Activated T-cell treated with anti-CD3 and anti-CD28 coated beads, Interleukin-2, amount 50 U/mL, for 1 hour (primary cell): ENCODE results near the gene EXT2.

ENCODE experiments used
- DNase-seq: peaks from one replicate; pipeline ENCODE4 v3.0.0-alpha.2; 2020

EXT2 gene

GRCh38 chr11:44248109-44248508, 152.6 kb downstream of the EXT2 start:
- DNase-seq, result no peak

DNA sequence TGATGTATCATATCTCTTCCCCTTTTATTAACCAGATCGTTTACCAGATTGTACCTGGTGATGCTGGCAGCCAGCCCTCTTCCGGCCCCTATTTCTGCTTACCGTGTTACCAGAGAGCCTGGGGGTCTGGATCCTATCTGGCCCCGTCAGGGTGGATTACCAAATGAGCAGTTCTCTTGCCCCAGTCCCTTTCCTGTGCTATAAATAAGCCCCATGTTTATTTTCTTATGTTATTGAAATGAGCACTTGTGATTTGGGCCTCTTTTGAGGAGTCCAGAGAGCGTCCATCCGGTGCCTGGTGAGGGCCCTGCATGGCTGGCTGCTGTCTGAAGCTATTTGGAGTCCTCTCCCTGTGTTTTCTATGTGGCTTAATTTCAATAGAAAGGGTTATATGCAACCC, 154.9 kb downstream of the EXT2 start:
- DNase-seq, result no peak

DNA sequence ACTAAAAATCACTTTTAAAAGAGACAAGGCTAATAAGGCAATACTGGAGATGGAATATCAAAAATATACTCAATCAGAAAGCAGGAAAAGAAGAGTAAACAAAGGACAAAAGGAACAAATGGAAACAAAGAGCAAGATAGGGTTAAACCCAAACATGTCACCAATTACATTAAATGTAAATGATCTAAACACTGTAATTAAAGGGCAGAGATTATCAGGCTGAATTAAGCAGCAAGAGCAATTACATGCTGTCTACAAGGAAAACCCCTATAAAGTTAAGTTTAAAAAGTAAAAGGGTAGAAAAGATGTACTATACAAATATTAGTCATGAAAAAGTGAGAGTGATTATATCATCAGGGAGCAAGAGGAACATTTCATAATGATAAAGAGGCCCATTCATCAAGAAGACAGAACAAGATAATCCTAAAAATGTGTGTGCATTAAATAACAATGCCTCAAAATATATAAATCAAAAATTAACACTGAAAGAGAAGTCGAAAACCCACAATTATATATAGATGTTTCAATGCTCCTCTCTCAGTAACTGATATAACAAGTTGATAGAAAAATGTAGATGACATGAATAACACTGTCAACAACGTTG, 157.6 kb downstream of the EXT2 start:
- DNase-seq, result no peak

GRCh38 chr11:44255406-44256071, 160.1 kb downstream of the EXT2 start:
- no peak for DNase-seq

DNA sequence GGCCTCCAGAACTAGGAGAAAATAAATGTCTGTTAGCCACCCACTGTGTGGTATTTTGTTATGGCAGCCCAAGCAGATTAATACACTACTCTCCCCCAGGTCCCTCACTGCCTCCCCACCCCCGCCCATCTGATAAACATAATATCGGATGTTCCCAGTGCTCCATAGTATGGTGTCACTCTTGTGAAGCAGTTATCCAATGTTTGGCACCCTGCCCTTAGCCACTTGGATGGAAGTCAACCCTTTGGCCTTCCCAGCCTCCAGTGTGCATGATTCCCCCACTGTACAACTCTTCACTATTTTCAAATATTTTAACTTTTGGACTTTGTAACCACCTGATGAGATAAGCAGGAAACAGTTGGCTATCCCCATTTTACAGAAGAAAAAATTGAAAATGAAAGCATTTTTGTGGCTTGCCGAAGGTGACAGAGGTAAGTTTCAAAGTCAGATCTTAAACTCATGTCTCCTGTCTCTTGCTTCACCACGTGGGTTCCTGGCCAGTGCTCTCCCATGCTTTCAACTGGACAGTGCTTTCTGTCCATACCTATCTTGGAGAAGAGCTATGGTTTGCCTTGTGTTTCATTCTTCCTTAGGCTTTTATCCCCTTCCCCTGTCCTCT, 161.3 kb downstream of the EXT2 start:
- no peak for DNase-seq

DNA sequence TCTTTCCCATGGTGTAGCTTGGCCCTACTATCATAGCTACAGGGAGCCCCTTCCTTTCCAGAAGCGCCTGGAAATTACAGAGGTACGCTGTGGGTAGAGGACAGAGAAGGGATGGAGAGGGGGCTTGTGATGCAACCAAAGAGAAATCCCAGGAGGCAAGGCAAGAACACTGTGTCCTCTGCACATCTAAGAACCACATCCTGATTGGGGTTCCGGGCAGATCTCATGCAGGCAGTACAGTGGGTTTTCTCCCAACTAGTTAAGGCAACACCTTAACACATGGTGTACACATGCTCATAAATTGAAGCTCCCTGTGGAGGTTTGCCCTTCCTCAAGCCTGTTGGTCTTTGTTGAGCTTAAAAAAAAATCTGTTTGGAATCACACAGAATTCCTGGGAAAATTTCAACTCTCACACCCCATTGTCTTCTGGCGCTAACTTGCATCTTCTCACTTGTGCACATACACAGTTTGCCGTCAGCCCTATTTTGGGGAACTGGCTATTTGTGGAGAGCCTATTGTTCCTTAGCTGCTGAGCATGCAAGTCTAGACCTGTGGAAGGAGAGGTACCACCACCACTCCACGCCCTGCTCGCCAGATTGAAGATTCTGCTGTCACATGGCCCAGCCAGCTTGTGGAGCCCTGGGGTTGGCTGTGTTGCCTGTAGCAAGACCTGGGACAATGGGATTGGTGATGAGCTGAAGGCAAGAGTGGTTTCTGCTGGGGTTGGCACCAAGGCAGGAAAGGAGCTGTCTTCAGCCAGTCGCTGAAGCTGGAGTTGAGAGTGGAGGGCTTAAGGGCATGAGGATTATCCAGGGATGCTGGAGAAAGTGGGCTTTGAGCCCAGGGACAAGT, 162.1 kb downstream of the EXT2 start:
- DNase-seq, result no peak

DNA sequence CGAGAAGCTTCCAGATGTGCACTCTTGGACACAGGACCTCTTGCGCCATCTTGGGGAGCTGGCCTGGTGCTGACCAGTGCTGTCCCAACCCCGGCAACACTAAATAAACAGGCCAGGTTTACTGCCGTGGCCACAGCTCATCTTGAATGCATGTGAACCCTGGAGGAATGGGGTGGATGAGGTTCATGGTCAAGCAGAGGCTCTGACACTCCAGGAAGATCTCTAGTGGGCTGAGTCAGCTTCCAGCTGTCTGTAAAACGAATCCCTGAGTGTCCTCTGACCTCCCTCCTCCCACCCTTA, 162.7 kb downstream of the EXT2 start:
- DNase-seq, result no peak

GRCh38 chr11:44258839-44259420, 163.5 kb downstream of the EXT2 start:
- no peak for DNase-seq

DNA sequence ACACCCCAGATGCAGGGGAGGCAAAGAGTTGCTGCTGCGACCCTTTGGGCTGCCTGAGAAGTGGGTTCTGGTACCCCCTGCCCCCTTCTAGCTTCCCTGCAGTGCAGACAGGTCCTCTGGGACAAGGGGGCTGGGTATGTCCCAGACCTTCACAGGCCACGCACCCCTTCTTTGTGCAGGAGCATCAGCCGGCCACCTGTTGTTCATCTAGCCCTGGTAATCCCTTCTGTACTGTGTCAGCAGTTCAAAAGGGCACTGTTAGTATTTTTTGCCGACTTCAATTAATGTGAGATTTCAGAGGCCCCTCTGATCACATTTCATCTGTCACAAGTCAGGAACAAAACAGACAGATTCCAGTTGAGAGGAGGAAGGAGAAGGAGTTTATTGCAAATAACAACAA, 164.6 kb downstream of the EXT2 start:
- no peak for DNase-seq

DNA sequence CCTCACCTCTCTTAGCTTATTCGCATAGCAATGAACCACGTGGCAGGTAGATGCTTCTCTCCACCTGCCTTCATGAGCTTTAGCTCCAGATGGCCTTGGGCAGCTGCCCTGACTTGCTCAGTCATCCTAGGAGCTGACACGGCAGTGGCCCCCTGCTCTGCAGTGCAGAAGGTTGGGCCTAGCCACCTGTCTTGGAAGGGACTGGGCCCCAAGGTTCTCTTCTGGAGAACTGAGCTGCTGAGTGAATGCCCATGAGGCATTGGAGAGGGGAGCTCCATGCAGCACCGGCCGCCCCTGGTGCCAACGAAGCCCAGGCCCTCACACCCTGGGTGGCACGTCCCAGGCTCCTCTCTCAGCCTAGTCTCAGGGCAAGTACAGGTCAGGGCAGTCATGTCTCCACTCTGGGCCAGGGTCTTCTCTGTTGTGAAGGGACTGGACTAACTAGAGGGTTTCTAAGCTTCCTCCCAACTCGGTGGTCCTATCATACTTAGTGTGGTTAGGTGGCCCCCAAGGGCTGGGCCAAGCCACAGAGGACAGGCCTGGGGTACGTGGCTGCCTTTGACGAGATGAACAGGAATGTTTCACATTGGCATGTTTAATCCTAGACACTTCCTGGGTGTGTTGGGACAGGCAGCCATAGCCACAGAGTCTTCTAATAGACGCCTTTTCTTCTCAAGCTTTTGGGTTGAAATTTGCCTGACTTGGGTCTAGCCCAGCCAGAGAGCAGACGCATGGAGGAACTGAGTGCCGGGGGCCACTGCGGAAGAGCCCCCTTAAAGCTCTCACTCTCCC, 166.5 kb downstream of the EXT2 start:
- no peak for DNase-seq

GRCh38 chr11:44263738-44264437, 168.4 kb downstream of the EXT2 start:
- no peak for DNase-seq

GRCh38 chr11:44264438-44264749, 168.9 kb downstream of the EXT2 start:
- DNase-seq, result no peak

DNA sequence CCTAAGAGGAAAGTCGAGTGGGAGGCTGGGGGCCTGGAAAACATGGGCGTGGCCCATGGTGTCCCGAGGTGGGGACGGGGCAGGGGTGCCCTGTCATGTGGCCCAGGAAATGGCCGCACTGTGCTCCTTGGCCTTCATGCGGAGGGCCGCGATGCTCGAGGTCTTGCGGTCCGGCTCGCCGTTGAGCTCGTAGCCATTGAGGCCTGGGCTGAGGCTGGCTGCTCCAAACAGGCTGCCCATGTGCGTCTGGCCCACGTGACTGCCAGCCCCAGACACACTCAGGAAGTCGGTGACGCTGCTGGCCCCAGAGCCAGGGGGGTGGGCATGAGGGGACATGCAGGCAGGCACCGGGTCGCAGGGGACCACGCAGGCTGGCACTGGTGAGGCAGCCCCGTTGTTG, 169.3 kb downstream of the EXT2 start:
- no peak for DNase-seq

- DNase-seq, result no peak
These were observed 170.7 kb downstream of the EXT2 start for GRCh38 chr11:44266056-44266780.

DNA sequence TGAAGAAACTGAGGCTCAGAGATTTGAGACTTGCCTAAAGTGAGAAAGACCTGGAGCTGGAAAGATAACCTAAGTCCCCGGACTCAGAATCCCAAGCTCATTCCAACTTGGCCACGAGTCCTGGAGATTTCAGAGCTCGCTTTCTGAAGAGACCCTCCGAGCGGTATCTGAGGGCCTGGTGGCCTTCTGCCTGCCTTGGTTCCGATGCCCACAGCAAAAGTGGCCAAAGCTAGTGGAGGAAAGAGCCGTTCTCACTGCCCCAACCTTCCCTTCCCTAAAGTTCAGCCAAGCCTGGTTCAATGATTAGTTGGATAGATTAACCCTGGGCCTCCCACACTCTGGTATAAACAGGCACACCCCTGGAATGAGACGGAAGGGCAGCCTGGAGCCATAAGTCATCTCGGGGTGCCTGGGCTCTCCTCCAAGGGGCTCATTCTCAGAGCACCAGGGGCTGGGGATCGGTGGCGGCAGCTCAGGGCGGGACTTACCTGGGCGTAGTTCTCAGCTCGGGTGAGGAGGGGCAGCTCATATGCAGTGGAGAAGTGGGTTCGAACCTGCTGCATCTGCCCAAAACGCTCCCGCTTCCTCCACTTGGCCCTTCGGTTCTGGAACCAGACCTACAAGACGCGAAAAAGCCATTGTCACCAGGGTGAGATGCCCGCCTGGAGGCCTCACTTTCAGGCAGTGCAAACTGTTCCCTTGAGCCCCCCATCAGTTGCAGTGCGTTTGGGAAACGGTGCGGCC, 171.7 kb downstream of the EXT2 start:
- DNase-seq, result no peak

DNA sequence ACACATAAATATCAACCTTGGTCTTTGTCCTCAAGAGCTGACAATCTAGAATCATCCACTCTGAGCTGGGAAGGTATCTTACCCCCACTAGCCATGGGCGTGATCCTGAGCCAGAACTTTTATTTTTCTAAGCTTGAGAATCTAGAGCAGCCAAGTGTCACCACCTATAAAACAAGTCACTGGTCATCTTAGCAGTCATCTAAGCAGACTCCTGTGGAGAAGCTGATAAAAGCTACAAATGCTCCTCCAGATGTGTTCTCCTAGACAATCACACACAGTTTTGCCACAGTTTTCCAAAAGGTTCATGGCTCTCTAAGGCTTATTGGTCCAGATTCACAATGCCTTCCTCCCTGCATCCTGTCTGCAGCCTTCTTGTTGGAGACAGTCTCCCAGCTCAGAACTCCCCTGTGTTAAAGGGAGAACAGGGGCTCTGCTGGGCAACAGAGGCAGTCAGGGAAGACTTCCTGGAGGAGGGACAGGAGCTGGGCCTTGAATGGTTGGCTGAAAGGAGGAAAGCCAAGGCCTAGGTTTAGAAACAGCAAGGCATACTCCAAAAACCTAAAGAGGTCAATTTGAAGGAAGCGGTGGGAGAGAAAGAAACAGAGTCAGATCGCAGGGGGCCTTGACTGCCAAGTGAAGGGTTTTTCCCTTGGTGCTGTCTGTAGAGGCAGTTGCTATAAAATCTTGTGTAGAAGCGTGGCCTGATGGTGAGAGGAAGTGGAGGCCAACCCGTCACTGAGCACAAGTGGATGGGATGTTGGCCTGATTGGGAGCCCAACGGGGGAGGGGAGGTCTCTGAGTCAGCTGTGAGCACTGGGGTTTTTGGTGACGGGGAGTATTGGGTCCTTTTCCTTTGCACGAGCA, 172.5 kb downstream of the EXT2 start:
- no peak for DNase-seq

- no peak for DNase-seq
These were observed 173.2 kb downstream of the EXT2 start for GRCh38 chr11:44268614-44269080.

DNA sequence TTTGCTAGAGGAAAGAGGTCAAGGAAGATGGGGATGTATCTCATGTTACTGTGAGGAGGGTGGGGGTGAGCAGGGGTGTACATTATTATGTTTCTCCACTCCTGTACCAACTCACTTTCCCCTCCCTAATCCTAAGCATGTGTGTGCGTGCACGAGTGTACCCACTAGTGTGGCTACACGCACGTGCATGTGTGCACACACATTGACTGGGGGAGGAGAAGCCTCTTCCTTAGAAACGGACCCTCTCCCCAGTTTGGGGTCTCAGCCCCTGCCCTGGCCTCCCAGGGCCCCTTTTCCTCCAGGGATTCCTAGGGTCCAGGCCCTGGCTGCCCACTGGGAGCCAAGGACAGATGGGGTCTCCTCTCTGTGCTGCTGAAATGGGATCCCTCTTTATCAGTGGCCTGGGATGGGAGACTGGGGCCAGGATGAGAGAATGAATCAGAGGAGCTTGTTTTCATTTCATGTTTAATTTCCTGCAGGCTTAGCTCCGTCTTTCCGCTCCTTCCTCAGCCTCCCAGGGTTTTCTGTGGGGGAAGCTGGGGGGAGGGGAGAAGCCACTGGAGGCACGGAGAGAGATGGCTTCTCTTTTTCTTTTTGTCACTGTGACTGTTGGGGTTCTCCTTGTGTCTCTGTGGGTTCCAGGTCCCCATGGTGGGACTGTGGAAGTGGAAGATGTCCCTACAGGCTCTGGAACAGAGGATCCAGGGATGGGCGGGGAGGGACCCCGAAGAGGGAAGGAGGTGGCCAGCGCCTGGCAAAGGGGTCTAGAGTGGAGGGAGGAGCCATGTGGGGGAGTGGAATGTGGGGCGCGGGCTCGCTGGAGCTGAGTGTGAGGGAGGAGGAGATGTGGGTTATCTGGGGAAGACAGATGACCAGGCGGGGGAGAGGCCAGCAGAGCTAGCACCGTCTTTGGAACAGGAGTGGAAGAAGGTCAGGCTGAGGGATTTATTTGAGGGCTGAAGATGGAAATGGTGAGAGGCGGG, 174.2 kb downstream of the EXT2 start:
- DNase-seq, result no peak
